Vagina (tissue), 2 donors: Measurements from ENCODE around the gene EIF2S1.

Experiments
- POLR2A ChIP-seq, 2 donors: fragments of 450-650 bp; IDR thresholded peaks; one replicate each; pipeline ENCODE4 v1.6.1; 2017; ENCODE audit warnings: antibody characterized with exemption in 2 of 2, mild to moderate bottlenecking in 2 of 2, moderate library complexity in 2 of 2
- TF ChIP-seq, protein P1 (sequence below), 3 experiments: fragments of 450-650 bp in 2 of 3; fragments of 200-600 bp in 1 of 3; sonication (generic) in 1 of 3; IDR thresholded peaks; one replicate each; pipeline ENCODE4 v1.5.1; 2017 to 2019; ENCODE audit warnings: antibody characterized with exemption in 3 of 3, mild to moderate bottlenecking in 2 of 3, moderate library complexity in 2 of 3

DNA sequence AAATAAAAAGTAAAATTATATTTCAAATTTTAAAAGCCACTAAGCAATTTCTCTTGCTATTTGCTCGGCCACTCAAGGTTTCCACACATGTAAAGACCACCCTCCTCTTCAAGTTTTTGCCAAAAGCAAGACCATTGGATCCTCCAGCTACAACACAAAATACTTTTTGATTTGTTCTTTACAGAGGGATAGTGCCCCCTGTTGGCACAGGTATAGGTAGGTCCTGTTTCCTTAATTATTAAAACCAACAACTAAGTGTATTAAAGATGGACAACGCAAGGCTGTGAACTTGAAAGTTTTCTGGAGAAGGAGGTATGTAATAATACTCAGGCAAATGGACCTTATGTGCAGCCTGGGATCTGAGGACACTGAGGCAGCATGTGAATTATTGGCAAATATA, 24.3 kb upstream of the EIF2S1 start:
- TF ChIP-seq, protein P1, sequence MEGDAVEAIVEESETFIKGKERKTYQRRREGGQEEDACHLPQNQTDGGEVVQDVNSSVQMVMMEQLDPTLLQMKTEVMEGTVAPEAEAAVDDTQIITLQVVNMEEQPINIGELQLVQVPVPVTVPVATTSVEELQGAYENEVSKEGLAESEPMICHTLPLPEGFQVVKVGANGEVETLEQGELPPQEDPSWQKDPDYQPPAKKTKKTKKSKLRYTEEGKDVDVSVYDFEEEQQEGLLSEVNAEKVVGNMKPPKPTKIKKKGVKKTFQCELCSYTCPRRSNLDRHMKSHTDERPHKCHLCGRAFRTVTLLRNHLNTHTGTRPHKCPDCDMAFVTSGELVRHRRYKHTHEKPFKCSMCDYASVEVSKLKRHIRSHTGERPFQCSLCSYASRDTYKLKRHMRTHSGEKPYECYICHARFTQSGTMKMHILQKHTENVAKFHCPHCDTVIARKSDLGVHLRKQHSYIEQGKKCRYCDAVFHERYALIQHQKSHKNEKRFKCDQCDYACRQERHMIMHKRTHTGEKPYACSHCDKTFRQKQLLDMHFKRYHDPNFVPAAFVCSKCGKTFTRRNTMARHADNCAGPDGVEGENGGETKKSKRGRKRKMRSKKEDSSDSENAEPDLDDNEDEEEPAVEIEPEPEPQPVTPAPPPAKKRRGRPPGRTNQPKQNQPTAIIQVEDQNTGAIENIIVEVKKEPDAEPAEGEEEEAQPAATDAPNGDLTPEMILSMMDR (IDR thresholded peaks at IDR 0.05), result no peak
- TF ChIP-seq POLR2A (IDR thresholded peaks at IDR 0.05), result no peak
